HG03039 (cell line): ENCODE measurements around the gene CCDC8.
"Not testable (repeated sequence)": the region's sequence is repeated elsewhere in the genome, so short reads cannot be mapped to it uniquely, and the experiment has no call there.

ENCODE experiments used
- ATAC-seq: cut with Tn5 transposase; IDR thresholded peaks from one replicate; pipeline ENCODE4 v1.9.1; 2021; ENCODE audit warnings: mild to moderate bottlenecking, moderate library complexity; ENCODE audit not compliant: unreplicated experiment

CCDC8 gene

DNA sequence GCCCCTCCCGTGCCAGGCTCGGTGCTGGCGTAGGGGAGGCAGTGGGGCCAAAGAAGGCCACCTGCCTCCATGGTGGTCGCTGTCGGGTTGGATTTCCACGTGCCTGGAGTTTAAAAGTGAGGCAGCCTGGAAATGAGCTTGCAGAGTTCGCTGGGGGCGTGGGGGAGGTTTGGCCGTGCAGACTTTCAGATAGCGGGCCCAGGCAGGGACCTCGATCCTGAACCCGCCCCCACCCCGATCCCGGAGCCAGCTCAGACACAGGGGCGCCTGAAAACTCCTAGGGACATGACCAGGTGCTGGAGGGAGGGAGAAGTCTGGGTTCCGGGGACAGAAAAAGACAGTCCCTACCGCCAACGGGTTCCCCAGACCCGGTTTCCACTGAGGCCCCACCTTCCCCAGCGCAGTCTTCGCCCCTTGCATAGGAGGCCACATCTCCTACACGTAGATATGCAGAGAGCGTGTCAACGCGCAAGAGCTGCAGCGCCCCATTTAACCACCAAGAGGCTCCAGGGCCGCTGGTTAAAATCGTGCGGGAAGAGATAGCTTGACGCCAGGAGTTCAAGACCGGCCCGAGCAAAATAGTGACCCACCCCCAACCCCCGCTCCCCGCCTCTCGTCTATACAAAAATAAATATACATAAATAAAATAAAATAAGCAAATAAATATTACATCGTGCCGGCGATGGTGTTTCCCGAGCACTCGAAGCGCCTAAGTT is 8.5 kb downstream of the CCDC8 start:
- ATAC-seq: no peak

DNA sequence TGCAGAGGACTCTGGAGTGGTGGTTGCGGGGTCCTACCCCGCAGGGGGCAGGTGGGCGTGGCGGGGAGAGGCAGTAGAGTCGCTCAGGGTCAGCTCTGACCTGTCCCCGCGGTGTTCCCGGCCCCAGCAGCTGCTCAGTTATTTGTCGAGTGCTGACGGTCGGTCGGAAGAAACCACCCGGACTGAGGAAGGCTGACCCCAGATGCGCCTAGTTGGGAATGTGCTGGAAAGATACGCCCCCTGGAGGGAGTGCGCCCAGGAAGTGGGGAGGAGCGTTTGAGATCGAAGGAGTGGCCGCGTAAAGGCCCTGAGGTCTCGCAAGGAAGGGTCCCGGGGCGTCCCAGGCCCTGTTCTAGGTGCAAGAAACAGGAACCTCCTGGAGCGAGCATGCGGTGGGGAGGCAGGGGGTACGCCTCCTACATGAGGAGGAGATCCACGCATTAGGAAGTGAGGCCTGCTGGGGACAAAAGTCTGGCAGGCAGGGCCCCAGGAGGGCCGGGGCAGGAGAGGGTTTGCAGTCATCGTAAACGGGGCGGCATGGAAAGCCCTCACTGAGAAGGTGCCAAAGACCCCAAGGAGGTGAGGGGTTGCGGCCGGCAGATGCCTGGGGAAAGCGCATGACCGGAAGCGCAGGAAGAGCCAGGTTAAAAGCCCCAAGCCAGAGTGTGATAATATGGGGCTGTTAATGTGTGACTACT is 9.2 kb downstream of the CCDC8 start:
- ATAC-seq: no peak

DNA sequence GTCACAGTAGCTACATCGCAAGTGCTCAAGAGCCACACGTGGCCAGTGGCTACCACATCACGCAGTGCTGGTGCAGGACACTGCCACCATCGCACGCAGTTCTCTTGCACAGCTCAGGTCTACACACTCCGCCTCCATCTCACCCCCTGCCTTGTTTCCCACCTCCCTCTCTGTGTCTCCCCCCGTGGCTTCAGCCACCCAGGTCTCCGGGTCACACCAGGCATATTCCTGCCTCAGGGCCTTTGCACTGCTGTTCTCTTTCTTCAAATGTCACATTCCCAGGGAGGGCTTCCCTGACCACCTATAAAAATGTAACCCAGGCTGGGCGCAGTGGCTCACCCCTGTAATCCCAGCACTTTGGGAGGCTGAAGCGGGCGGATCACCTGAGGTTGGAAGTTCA is 10.6 kb downstream of the CCDC8 start:
- no peak for ATAC-seq

DNA sequence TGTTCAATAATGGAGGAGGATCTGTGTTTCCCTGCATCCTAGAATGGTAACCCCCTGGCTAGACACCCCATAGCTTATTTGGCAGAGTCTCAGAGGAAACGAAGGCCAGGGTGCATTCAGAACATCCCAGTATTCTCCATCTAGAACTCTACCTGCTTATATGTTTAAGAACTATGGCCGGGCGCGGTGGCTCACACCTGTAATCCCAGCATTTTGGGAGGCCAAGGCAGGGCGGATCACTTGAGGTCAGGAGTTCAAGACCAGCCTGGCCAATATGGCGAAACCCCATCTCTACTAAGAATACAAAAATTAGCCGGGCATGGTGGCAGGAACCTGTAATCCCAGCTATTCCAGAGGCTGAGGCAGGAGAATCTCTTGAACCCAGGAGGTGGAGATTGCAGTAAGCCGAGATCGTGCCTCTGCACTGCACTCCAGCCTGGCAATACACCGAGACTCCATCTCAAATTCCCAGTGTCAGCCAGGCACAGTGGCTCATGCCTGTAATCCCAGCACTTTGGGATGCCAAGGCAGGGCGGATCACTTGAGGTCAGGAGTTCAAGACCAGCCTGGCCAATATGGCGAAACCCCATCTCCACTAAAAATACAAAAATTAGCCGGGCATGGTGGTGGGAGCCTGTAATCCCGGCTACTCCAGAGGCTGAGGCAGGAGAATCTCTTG is 15.4 kb downstream of the CCDC8 start:
- ATAC-seq: not testable (repeated sequence)

DNA sequence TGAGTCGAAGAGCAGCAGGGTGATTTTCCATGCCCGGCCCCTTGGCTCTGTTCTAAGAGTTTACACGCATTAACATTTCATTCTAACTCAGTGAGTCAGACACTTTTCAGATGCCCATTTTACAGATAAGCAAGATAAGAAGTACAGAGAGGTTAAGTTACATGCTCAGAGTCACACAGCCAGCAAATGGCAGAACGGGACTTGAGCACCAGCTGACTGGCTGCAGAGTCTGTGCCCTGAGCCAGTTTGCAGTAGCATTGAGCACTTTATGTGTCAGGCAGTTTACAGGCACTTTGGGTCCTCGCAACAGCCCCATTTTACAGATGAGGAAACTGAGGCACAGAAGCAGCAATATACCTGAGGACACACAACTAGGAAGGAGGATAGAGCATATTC is 19.0 kb downstream of the CCDC8 start:
- ATAC-seq: no peak

DNA sequence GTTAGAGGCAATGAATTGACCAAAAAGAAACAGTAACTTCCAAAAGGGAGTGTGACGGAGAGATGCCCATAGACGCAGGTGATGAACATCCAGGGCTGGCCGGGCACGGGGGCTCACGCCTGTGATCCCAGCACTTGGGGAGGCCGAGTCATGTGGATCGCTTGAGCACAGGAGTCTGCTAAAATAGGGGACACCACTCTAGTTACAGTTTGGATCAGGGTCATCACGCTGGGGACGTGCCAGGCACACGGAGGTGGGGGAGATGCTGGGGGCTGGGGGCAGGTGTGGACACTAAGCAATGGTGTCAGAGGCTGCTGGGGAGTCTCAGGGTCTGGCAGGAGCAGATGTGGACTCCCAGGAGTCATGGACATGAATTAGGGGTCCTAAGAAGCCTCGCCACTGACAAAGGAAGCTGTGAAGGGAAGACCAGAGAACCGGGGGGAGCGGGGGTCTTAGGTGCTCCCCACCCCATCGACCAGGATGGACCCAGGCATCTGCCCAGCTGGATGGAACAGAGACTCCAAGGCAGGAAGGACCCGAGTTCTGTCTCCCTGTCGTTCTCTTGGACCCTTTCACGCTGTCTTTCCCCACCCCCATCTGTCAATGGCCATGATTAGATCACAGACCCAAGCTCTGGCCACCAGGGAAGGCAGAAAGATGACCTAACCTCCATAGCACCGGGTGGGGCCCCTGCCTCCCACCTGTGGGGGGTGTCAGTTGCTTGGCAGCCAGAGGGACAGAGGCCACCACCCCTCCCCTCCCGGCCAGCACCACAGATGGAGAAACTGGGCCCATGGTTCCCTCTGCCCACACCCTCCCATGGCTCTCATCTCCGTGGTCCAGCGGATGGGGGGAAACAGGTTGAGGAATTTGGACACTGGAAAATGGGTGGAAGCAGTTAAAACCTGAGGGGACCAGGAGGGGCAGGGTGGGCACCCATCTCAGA is 19.6 kb downstream of the CCDC8 start:
- no peak for ATAC-seq

DNA sequence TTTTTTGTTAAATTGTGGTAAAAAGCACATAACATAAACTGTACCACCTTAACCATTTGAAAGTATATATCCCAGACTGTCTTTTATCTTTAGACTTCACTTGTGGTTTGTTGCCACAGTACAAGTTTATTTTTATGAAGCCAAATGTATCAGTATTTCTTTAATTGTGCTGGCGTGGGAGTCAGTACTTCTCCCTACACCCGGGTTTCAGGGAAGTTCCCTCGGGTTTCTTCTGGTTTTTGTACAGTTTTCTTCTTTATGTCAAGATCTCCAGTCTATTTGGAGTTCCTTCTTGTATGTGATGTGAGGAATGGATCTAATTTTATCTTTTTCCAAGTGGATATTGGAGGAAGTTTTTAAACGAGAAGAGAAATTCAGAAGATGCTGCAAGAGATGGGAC is 20.5 kb downstream of the CCDC8 start:
- no peak for ATAC-seq

DNA sequence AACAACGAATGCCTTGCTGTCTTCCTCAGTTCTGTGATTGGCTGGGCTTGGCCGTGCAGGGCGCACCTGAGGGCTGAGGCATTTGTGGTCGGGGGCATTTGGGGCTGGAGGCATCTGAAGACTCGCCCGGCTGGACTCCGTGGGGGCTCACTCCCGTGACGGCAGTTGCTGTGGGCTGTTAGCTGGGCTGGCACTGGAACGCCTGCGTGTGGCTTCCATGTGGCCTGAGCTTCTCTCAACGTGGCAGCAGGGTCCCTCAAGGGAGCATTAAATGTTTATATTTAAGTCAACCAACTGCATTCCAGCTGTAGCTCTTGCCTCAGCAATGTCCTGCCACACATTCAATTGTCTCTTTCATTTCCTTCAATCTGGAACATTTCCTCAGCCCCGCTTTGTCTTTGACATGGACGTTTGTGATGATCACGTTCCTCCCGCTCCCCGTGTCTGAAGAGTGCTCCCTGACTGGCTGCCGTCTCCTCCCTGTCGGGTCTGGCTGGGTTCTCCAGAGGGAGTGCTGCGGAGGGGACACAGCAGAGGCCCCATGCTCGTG is 21.0 kb downstream of the CCDC8 start:
- ATAC-seq: no peak

DNA sequence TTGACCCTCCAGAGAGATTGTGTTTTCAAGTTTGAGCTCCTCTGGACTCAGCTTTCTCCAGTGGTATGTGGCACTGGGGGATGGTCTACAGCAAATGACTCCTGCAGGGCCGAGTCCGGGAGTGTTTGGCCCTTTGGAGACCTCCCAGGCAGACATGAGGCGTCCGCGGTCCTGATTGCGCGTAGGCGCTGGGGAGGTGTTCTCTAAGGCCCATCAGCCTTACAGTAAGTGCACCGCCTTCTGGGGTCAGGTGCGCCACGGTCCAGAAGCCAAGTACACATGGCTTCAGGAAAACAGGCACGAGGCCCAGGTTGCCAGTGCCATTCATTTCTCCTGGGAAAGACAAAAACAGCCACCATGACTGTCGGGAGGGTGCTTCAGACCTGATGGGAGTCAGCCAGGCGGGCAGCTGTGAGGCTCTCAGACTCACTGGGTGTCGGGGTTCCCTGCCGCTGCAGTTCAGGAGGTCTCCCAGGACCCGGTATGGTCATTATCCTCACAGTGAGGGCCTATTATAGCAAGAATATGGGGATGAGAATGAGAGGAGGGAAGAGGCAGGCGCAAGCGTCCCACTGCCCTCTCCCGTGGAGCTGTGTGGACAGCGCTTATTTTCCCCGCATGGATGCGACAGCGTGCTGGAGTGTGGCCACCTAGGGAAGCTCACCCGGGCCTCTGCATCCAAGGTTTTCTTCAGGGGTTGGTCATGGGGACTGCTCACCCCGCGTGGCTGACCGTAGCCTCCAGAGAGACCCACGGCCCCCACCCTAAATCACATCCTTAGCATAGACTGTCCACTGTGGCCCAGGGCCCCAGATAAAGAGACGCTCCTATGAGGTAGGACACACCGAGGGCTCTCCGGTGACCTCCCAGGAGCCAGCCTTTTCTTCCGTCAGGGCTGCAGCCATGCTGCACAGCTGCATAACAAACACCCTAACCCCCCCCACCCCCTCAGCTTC is 21.8 kb downstream of the CCDC8 start:
- ATAC-seq: no peak

DNA sequence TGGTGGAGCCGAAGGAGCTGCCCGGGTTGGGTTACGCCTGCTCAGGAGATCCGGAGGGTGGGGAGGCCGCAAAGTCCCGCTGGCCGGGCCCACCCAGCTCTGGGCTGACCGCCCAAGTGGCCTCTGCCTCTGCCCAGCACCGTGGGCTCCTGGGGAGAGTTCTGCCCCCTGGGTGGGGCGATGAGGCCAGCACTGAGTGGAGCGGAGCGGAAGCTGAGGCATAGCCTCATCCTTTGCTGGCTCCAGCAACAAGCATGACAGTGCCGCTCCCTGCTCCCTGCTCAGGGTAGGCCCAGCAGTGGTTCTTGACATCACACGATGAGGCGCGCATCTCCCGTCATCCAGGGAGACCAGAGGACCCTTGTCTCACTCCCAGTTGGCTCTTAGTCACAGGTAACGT is 22.5 kb downstream of the CCDC8 start:
- no peak for ATAC-seq

DNA sequence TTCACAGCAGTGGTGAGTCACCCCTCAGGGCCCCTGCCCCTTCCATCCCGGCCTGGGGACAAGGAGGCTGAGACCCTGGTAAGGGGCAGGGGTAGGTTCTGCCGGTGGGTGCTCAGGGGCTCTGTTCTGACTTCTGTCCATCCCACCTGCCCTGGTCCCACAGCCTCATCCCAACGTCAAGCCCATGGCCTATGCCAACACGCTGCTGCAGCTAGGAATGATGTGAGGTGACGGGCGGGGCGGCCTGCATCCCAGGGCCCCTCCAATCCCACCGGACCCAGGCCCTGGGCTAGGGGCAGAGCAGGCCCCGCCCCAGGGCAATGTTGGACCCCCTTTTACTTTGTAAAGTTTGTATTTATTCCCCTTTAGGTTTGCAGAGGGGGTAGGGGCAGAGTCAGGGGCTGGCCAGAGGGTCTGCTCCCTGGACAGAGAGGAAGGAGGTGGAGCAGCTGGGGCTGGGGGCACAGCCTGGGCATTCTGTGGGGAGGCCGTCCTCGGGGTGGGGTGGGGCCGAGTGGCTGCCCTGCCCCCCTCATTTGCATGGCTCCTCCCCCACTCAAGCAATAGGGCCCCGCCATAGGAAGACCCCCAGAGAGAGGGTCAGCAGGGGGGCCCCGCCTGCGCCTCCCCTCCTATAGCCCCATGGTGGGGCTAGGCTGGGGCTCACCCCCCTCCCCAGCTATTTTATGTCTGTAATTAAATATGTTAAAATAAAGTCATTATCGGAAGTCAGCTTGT is 23.1 kb downstream of the CCDC8 start:
- ATAC-seq: no peak

DNA sequence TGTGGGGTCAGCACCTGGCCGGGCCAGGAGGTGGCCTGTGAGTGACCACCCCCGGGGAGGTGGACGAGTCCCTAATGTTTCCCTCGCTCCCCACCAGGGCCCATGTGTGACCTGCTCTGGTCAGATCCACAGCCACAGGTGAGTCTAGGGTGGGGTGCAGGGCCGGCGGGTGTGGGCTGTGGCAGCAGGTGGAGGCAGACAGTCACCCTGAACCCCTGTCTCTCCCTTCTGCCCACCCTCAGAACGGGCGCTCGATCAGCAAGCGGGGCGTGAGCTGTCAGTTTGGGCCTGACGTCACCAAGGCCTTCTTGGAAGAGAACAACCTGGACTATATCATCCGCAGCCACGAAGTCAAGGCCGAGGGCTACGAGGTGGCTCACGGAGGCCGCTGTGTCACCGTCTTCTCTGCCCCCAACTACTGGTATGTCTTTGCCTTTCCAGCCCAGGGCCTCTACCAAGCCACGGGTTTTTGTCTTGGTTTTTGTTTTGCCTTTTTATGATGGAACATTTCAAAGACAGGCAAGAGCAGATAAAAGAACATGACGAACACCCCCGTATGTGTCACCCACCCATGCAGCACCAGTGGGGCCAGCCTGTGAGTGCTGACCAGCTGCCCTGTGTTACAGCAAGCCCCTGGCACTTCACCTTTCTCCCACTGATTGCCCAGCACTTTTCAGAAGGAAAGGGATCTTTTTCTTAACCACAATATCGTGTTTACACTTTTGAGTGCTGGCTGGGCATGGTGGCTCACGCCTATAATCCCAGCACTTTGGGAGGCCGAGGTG is 24.9 kb downstream of the CCDC8 start:
- ATAC-seq: no peak

DNA sequence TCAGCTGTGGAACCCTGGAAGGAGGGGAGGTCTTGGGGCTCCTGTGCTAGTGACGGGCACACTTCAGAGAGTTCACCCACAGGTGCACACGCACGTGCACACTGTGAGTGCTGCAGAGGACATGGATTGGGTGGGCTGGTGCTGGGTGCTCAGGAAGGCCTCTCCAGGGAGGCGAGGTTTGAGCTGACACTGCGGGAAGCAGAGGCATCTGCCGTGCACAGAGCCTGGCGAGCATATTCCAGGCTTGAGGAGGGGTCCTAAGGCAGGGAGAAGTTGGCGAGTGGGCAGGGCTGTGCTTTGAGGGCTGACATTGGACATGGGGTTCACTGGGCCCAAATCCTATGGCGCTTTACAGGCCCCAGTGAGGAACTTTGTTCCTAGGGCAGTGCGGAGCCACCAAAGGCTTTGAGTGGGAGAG is 25.6 kb downstream of the CCDC8 start:
- no peak for ATAC-seq

DNA sequence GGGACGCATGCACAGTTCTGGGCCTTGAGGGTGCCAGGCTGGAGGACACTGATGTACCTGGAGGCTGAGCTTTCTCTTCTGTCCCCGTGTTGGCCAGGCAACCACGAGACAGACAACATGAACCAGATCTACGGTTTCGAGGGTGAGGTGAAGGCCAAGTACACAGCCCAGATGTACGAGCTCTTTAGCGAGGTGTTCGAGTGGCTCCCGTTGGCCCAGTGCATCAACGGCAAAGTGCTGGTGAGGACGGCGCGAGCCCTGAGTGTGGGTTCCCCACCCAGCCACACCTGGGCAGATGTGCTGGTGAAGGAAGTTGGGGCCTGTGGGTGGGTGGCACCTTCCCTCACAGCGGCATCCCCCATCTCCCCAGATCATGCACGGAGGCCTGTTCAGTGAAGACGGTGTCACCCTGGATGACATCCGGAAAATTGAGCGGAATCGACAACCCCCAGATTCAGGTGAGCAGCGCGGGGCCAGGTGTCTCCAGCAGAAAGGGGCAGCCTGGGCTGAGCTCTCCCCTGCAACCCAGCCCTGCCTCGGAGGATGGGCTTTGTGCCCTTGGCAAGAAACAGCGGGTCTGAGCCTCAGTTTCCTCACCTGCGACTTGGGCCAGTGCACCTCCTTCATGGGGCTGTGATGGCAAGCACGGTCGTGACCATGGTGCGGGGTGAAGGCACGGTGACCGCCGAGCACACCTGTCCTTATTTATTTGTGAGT is 26.2 kb downstream of the CCDC8 start:
- ATAC-seq: no peak

DNA sequence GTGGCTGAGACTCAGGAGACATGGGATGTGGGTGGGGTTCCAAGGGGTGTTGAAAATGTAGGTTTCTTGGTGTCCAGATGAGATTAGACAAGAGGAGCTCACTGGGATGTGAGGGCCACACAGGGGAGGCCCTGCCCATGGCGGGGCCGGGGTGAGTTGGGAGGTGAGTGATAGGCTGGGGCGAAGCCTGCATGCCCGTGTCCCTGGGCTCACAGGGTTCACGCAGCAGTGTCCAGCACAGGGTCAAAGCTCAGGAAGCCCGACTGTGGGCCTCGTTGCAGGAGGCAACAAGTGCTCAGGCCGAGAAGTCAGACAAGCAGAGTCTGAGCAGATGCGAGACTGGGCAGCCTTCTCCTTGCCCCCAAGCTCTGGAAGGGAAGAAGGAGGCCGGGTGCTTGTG is 27.2 kb downstream of the CCDC8 start:
- ATAC-seq: no peak

DNA sequence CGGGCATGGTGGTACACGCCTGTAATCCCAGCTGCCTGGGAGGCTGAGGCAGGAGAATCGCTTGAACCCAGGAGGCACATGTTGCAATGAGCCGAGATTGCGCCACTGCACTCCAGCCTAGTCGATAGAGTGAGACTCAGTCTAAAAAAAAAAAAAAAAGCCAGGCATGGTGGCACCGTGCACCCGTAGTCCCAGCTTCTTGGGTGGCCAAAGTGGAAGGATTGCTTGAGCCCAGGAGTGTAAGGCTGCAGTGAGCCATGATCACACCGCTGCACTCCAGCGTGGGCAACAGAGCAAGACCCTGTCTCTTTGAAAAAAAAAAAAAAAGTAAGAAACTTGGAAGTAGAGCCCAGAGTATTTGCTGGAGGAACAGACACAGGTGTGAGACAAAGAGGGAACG is 27.7 kb downstream of the CCDC8 start:
- no peak for ATAC-seq

DNA sequence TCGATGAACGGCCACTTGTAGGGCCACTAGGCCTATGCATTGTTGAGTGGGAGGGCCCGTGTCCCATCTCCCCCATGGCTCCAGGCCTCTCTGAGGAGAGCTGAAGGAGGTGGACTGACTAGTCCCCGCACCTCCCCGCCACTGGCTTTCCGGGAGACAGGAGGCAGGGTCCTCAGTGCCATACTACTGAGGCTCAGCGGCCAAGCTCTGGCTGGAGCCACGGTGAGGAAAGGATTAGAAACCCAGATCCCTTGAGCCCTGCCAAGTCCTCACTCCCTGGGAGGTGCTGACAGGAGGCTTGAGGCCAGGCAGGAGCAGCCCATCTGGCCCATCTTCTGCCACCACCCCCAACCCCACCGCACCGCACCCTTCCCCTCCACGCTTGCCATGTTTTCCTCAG is 29.0 kb downstream of the CCDC8 start:
- no peak for ATAC-seq

DNA sequence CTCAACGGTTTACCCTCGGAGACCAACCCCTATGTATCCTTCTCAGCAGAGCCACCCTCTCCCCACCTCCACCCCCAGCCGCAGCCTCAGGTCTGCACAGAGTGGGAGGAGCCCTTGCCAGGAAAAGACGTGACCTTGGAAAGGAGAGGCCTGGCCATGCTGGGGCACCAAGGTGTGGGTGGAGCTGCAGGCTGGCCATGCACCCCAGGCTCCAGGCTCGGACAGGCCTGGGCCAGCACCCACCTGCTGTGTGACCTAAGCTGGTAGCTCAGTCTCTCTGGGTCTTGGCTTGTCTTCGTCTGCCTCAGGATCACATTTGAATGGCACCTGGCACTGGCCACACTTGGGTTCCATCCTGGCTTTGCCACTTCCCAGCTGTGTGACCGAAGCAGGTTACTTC is 29.5 kb downstream of the CCDC8 start:
- ATAC-seq: no peak
